MM.1S (cell line): ENCODE results near the gene CSF3.

Experiments
- DNase-seq: peaks from one replicate; pipeline ENCODE4 v3.0.0-alpha.2; 2015
- H2AFZ ChIP-seq: fragments of 300-600 bp; sonication (generic); 2 replicates; pipeline ENCODE4 v1.6.0; 2016; ENCODE audit warnings: antibody characterized with exemption, low read length
- H3F3A ChIP-seq: fragments of 300-600 bp; sonication (generic); 2 replicates; pipeline ENCODE4 v1.6.1; 2016; ENCODE audit warnings: mild to moderate bottlenecking, antibody characterized with exemption, low read length, moderate library complexity, mixed read lengths; ENCODE audit not compliant: insufficient read depth
- H3K27ac ChIP-seq: fragments of 300-600 bp; sonication (generic); 2 replicates; pipeline ENCODE4 v1.5.1; 2016; ENCODE audit warnings: mild to moderate bottlenecking, low read length
- H3K27me3 ChIP-seq: fragments of 300-600 bp; sonication (generic); replicated peaks from 2 replicates; pipeline ENCODE4 v1.6.0; 2016; ENCODE audit warnings: low read length; ENCODE audit not compliant: insufficient read depth
- H3K36me3 ChIP-seq: fragments of 300-600 bp; sonication (generic); replicated peaks from 2 replicates; pipeline ENCODE4 v1.6.1; 2016; ENCODE audit warnings: mild to moderate bottlenecking, low read length, mixed read lengths; ENCODE audit not compliant: insufficient read depth
- H3K4me1 ChIP-seq: fragments of 300-600 bp; sonication (generic); 2 replicates; pipeline ENCODE4 v1.6.1; 2016; ENCODE audit warnings: low read length, mixed read lengths
- H3K4me2 ChIP-seq: fragments of 300-600 bp; sonication (generic); 2 replicates; pipeline ENCODE4 v1.6.0; 2016; ENCODE audit warnings: low read depth, low read length
- H3K4me3 ChIP-seq: fragments of 300-600 bp; sonication (generic); 2 replicates; pipeline ENCODE4 v1.5.1; 2016; ENCODE audit warnings: low read length, mixed read lengths
- H3K79me2 ChIP-seq: fragments of 300-600 bp; sonication (generic); 2 replicates; pipeline ENCODE4 v1.6.1; 2016; ENCODE audit warnings: mixed run types, low read length, mixed read lengths
- H3K9ac ChIP-seq: fragments of 300-600 bp; sonication (generic); 2 replicates; pipeline ENCODE4 v1.6.1; 2016; ENCODE audit warnings: low read length, mixed read lengths
- H3K9me2 ChIP-seq: fragments of 300-600 bp; sonication (generic); replicated peaks from 2 replicates; pipeline ENCODE4 v1.6.1; 2016; ENCODE audit warnings: mild to moderate bottlenecking, low read length, mixed read lengths; ENCODE audit not compliant: insufficient read depth
- H3K9me3 ChIP-seq: fragments of 300-600 bp; sonication (generic); replicated peaks from 2 replicates; pipeline ENCODE4 v1.6.1; 2016; ENCODE audit warnings: mild to moderate bottlenecking, low read length, mixed read lengths; ENCODE audit not compliant: insufficient read depth
- H4K20me1 ChIP-seq: fragments of 300-600 bp; sonication (generic); 2 replicates; pipeline ENCODE4 v1.6.1; 2016; ENCODE audit warnings: mild to moderate bottlenecking, low read length, moderate library complexity, mixed read lengths; ENCODE audit not compliant: insufficient read depth
- CTCF ChIP-seq: fragments of 300-600 bp; sonication (generic); IDR thresholded peaks from 2 replicates; pipeline ENCODE4 v1.5.1; 2016; ENCODE audit warnings: antibody characterized with exemption, low read length, mixed read lengths
- EZH2 ChIP-seq: fragments of 300-600 bp; sonication (generic); optimal IDR thresholded peaks from 2 replicates; pipeline ENCODE3; 2017; ENCODE audit warnings: low read depth, mild to moderate bottlenecking, antibody characterized with exemption, low read length, mixed read lengths
- EZH2phosphoT487 ChIP-seq: fragments of 300-600 bp; sonication (generic); IDR thresholded peaks from 2 replicates; pipeline ENCODE4 v1.6.1; 2018; ENCODE audit warnings: antibody characterized with exemption, low read length

The CSF3 gene

GRCh38 chr17:40058865-40059264, 43.6 kb downstream of the CSF3 start:
- no peak overlapping the region for H3K4me3 ChIP-seq
- peaks cover 58% of the 10 kb centered on the region for H3K27me3 ChIP-seq
- TF ChIP-seq CTCF (no peak), EZH2 (no peak), EZH2phosphoT487 (no peak)
- no peaks in the 10 kb centered on the region for H3F3A ChIP-seq
- no peaks in the 10 kb centered on the region for H3K9me3 ChIP-seq
- H3K4me2 ChIP-seq = no peak overlapping the region
- H3K79me2 ChIP-seq = peaks cover 4% of the 10 kb centered on the region
- no peak for DNase-seq
- H3K9ac ChIP-seq = no peak overlapping the region
- H2AFZ ChIP-seq = no peak overlapping the region
- H4K20me1 ChIP-seq = no peaks in the 10 kb centered on the region
- no peak overlapping the region for H3K27ac ChIP-seq
- peaks cover 6% of the 10 kb centered on the region for H3K4me1 ChIP-seq
- no peaks in the 10 kb centered on the region for H3K9me2 ChIP-seq
- H3K36me3 ChIP-seq = no peaks in the 10 kb centered on the region

GRCh38 chr17:40059729-40060475, 44.7 kb downstream of the CSF3 start:
- H3K9me2 ChIP-seq = no peaks in the 10 kb centered on the region
- no peaks in the 10 kb centered on the region for H3K79me2 ChIP-seq
- no peak overlapping the region for H3K4me3 ChIP-seq
- no peaks in the 10 kb centered on the region for H3K36me3 ChIP-seq
- no peak for TF ChIP-seq EZH2phosphoT487
- TF ChIP-seq CTCF = no peak
- no peak for DNase-seq
- H3K9me3 ChIP-seq = no peaks in the 10 kb centered on the region
- H4K20me1 ChIP-seq = no peaks in the 10 kb centered on the region
- H3K4me1 ChIP-seq = peaks cover 6% of the 10 kb centered on the region
- no peak overlapping the region for H3K4me2 ChIP-seq
- no peak overlapping the region for H3K27ac ChIP-seq
- no peak overlapping the region for H3K9ac ChIP-seq
- no peaks in the 10 kb centered on the region for H3F3A ChIP-seq
- peaks cover 56% of the 10 kb centered on the region for H3K27me3 ChIP-seq
- no peak overlapping the region for H2AFZ ChIP-seq

GRCh38 chr17:40060887-40061608, 45.8 kb downstream of the CSF3 start:
- DNase-seq = no peak
- peaks cover 46% of the 10 kb centered on the region for H3K27me3 ChIP-seq
- no peak overlapping the region for H3K4me2 ChIP-seq
- H3K4me1 ChIP-seq = peaks cover 6% of the 10 kb centered on the region
- no peaks in the 10 kb centered on the region for H3K9me3 ChIP-seq
- no peak overlapping the region for H3K9ac ChIP-seq
- H4K20me1 ChIP-seq = no peaks in the 10 kb centered on the region
- no peaks in the 10 kb centered on the region for H3K36me3 ChIP-seq
- H3K9me2 ChIP-seq = no peaks in the 10 kb centered on the region
- no peak overlapping the region for H2AFZ ChIP-seq
- no peak for TF ChIP-seq EZH2
- no peak for TF ChIP-seq EZH2phosphoT487
- no peak for TF ChIP-seq CTCF
- no peak overlapping the region for H3K4me3 ChIP-seq
- no peaks in the 10 kb centered on the region for H3F3A ChIP-seq
- H3K79me2 ChIP-seq = no peaks in the 10 kb centered on the region
- no peak overlapping the region for H3K27ac ChIP-seq
